Trophoblast cell (in vitro differentiated cells and primary cell): Measurements from ENCODE around the gene C18orf32. TPM values are rescaled to one million over a fixed set of nuclear protein-coding genes. Genes with fewer than 3 reads are reported as not detected.

Experiments used
- DNase-seq, 2 donors: peaks; one replicate each; pipeline ENCODE4 v3.0.0-alpha.2; 2016
- H2AFZ ChIP-seq: 2 replicates; pipeline ENCODE4 v1.6.1; 2013; ENCODE audit warnings: low read length, moderate library complexity, mild to moderate bottlenecking; ENCODE audit not compliant: insufficient read depth, poor library complexity
- H2AK5ac ChIP-seq: 2 replicates; pipeline ENCODE4 v1.6.1; 2013; ENCODE audit warnings: mild to moderate bottlenecking, low read length
- H2BK120ac ChIP-seq: 2 replicates; pipeline ENCODE4 v1.6.1; 2013; ENCODE audit warnings: low read length, mild to moderate bottlenecking, moderate library complexity; ENCODE audit not compliant: insufficient read depth, poor library complexity
- H2BK12ac ChIP-seq: 2 replicates; pipeline ENCODE4 v1.6.1; 2013; ENCODE audit warnings: mild to moderate bottlenecking, low read length, moderate library complexity
- H2BK5ac ChIP-seq: 2 replicates; pipeline ENCODE4 v1.6.1; 2013; ENCODE audit warnings: low read length, low read depth, moderate library complexity, mild to moderate bottlenecking; ENCODE audit not compliant: poor library complexity
- H3K14ac ChIP-seq: 2 replicates; pipeline ENCODE4 v1.6.1; 2013; ENCODE audit warnings: mild to moderate bottlenecking, low read length
- H3K18ac ChIP-seq: 2 replicates; pipeline ENCODE4 v1.6.1; 2013; ENCODE audit warnings: mild to moderate bottlenecking, low read length
- H3K23ac ChIP-seq: 2 replicates; pipeline ENCODE4 v1.6.1; 2013; ENCODE audit warnings: low read length
- H3K27ac ChIP-seq: 2 replicates; pipeline ENCODE4 v1.5.1; 2013; ENCODE audit warnings: low read depth, mild to moderate bottlenecking, inconsistent platforms, low read length, moderate library complexity
- H3K27me3 ChIP-seq: 2 replicates; pipeline ENCODE4 v1.6.1; 2013; ENCODE audit warnings: inconsistent platforms, mild to moderate bottlenecking, low read length, moderate library complexity; ENCODE audit not compliant: insufficient read depth
- H3K36me3 ChIP-seq, 2 experiments: 1 replicate in 1 of 2; 2 replicates in 1 of 2; pipeline ENCODE4 v1.6.1; 2013; ENCODE audit warnings: low read length in 2 of 2, mild to moderate bottlenecking in 2 of 2, moderate library complexity in 1 of 2; ENCODE audit not compliant: insufficient read depth in 2 of 2, control insufficient read depth in 1 of 2
- H3K4ac ChIP-seq: 2 replicates; pipeline ENCODE4 v1.6.1; 2013; ENCODE audit warnings: low read depth, mild to moderate bottlenecking, low read length, moderate library complexity
- H3K4me1 ChIP-seq, 2 experiments: 1 replicate in 1 of 2; 2 replicates in 1 of 2; pipeline ENCODE4 v1.6.1; 2013; ENCODE audit warnings: low read length in 2 of 2, mild to moderate bottlenecking in 2 of 2, moderate library complexity in 1 of 2; ENCODE audit not compliant: insufficient read depth in 2 of 2, control insufficient read depth in 1 of 2
- H3K4me2 ChIP-seq: 2 replicates; pipeline ENCODE4 v1.6.1; 2013; ENCODE audit warnings: inconsistent platforms, mild to moderate bottlenecking, low read length, moderate library complexity
- H3K4me3 ChIP-seq: 2 replicates; pipeline ENCODE4 v1.5.1; 2013; ENCODE audit warnings: mild to moderate bottlenecking, low read depth, low read length, inconsistent platforms
- H3K79me1 ChIP-seq: one replicate; pipeline ENCODE4 v1.6.1; 2013; ENCODE audit warnings: low read length
- H3K79me2 ChIP-seq: 2 replicates; pipeline ENCODE4 v1.6.1; 2013; ENCODE audit warnings: low read length, mild to moderate bottlenecking; ENCODE audit not compliant: control insufficient read depth, insufficient read depth, poor library complexity
- H3K9ac ChIP-seq: 2 replicates; pipeline ENCODE4 v1.6.1; 2013; ENCODE audit warnings: mild to moderate bottlenecking, low read length
- H3K9me3 ChIP-seq: 2 replicates; pipeline ENCODE4 v1.6.1; 2013; ENCODE audit warnings: low read depth, mild to moderate bottlenecking, control low read depth, inconsistent platforms, low read length; ENCODE audit not compliant: insufficient read depth
- H4K12ac ChIP-seq: 2 replicates; pipeline ENCODE4 v1.6.1; 2013; ENCODE audit warnings: low read depth, mild to moderate bottlenecking, low read length, moderate library complexity
- H4K8ac ChIP-seq: 2 replicates; pipeline ENCODE4 v1.6.1; 2013; ENCODE audit warnings: low read depth, mild to moderate bottlenecking, low read length, moderate library complexity
- H4K91ac ChIP-seq: one replicate; pipeline ENCODE4 v1.6.1; 2013; ENCODE audit warnings: low read depth, mild to moderate bottlenecking, low read length, moderate library complexity
- WGBS: extraction: QIAGEN DNeasy Blood & Tissue Kit; methylation state at CpG from one replicate; pipeline ENCODE4 v1.1.7; 2013; ENCODE audit warnings: missing lambda C conversion rate; ENCODE audit not compliant: insufficient read length, insufficient coverage; ENCODE audit errors: extremely low coverage; 5-methylcytosine and 5-hydroxymethylcytosine counted together
- polyA plus RNA-seq: library from polyadenylated mRNA; stranded (reverse); fragments of 200-250 nt; gene quantifications from 2 replicates; pipeline ENCODE4 v1.2.3, GENCODE V29; 2013

The C18orf32 gene
- polyA plus RNA-seq: 54.6 and 59.3 TPM in 2 replicates

- Histone ChIP-seq H3K79me2 (peaks cover 12% of the 10 kb centered on the region), H2BK5ac (peak within 1 kb of the TSS; percentile 68), H2AK5ac (no peak within 1 kb of the TSS), H3K4me3 (peak within 1 kb of the TSS; percentile 88), H3K27ac (peak within 1 kb of the TSS; percentile 89), H2BK120ac (peak within 1 kb of the TSS; percentile 81), H3K14ac (peak within 1 kb of the TSS; percentile 72), H4K91ac (peak within 1 kb of the TSS; percentile 76), H3K4me2 (peak within 1 kb of the TSS; percentile 63), H3K9ac (peak within 1 kb of the TSS; percentile 90), H3K79me1 (peaks cover 10% of the 10 kb centered on the region), H3K4me1 (peaks cover 0 to 4% of the 10 kb centered on the region in 2 experiments), H4K12ac (no peak within 1 kb of the TSS), H3K36me3 (peaks cover 11 to 25% of the 10 kb centered on the region in 2 experiments), H3K18ac (peak within 1 kb of the TSS; percentile 60), H3K4ac (peak within 1 kb of the TSS; percentile 70), H3K9me3 (no peaks in the 10 kb centered on the region), H3K23ac (no peak within 1 kb of the TSS), H4K8ac (peak within 1 kb of the TSS; percentile 83), H2AFZ (peak within 1 kb of the TSS; percentile 12), H2BK12ac (no peak within 1 kb of the TSS), H3K27me3 (no peaks in the 10 kb centered on the region)
- DNase-seq: peak; percentile 89 to 94
- WGBS: no CpG with 5 or more reads among the region's 69 CpGs
Observed at GRCh38 chr18:49486953-49487710, at the start of gene C18orf32. TSS of gene C18orf32 (minus strand) at chr18:49487234. CDS start at chr18:49483748, 3,486 bp downstream.

DNA sequence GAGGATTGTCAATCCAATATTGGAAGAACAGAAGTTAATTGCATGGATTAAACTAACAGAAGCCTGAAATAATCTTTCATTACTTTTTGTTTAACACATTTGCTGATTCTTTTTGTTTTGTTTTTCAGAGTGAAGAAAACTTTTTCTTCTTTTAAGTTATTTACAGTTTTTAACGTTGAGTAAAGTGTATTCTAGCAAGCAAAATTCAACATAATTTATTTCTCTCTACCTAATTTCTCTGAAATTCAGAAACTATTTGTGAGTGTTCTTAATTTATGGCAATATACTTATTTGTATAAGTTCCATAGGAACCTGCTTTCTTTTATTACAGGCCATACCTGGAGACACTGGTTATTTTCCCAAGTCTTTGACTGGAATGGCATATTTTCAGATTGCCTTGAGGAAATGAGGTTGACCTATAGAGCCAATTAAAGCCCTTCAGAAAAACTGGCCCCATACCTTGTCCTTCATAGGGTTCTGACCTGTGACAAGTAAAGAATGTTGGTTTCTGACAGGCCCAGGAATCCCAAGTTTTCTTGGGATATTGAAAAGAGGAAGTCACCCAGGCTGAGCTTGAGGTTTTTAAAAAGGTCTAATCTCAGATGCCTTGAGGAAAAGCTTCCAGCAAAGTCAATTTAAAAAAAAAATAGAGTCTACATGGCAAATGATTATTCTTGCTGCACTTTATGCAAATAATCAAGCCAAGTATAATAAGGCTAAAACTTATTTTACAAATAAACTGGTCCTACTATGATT lies 48.0 kb upstream of the C18orf32 start:
- WGBS: no CpG with 5 or more reads among the region's 1 CpG
- no peak overlapping the region for H3K27ac ChIP-seq
- H3K9me3 ChIP-seq: no peaks in the 10 kb centered on the region
- H3K18ac ChIP-seq: no peak overlapping the region
- no peak overlapping the region for H2BK12ac ChIP-seq
- H2BK120ac ChIP-seq: no peak overlapping the region
- no peak overlapping the region for H3K14ac ChIP-seq
- H3K79me1 ChIP-seq: peaks cover 2% of the 10 kb centered on the region
- no peak overlapping the region for H3K4me3 ChIP-seq
- no peaks in the 10 kb centered on the region for H3K4me1 ChIP-seq
- no peak overlapping the region for H2BK5ac ChIP-seq
- no peaks in the 10 kb centered on the region for H3K27me3 ChIP-seq
- no peaks in the 10 kb centered on the region for H3K79me2 ChIP-seq
- H3K23ac ChIP-seq: no peak overlapping the region
- no peak for DNase-seq
- no peak overlapping the region for H4K12ac ChIP-seq
- H2AFZ ChIP-seq: no peak overlapping the region
- H4K8ac ChIP-seq: no peak overlapping the region
- no peak overlapping the region for H3K4me2 ChIP-seq
- H3K4ac ChIP-seq: no peak overlapping the region
- H3K9ac ChIP-seq: no peak overlapping the region
- H3K36me3 ChIP-seq: peaks cover 0 to 2% of the 10 kb centered on the region in 2 experiments
- H4K91ac ChIP-seq: no peak overlapping the region
- H2AK5ac ChIP-seq: no peak overlapping the region

DNA sequence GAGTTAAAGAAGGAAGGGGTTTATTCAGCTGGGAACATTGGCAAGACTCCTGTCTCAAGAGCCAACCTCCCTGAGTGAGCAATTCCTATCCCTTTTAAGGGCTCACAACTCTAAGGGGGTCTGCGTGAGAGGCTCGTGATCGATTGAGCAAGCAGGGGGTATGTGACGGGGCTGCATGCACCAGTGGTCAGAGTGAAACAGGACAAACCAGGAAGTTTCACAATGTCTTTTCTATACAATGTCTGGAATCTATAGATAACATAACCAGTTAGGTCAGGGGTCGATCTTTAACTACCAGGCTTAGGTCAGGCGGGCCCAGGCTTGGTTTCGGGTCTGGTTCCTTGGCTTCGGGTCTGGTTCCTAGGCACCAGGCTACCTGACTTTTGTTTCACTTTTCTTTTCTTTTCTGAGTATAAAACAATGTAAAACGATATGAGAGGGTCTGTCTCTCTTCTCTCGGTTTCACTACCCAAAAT lies 44.7 kb upstream of the C18orf32 start:
- H3K4me1 ChIP-seq: peaks cover 2% of the 10 kb centered on the region in 2 experiments
- H3K18ac ChIP-seq: no peak overlapping the region
- peaks cover 0 to 2% of the 10 kb centered on the region in 2 experiments for H3K36me3 ChIP-seq
- no peak overlapping the region for H3K14ac ChIP-seq
- H3K79me1 ChIP-seq: peaks cover 4% of the 10 kb centered on the region
- H2AK5ac ChIP-seq: no peak overlapping the region
- H4K8ac ChIP-seq: peak overlapping the region; percentile 67
- no peak overlapping the region for H3K4me2 ChIP-seq
- H3K9me3 ChIP-seq: no peaks in the 10 kb centered on the region
- H2BK5ac ChIP-seq: peak overlapping the region; percentile 82
- no peak overlapping the region for H3K9ac ChIP-seq
- H3K79me2 ChIP-seq: no peaks in the 10 kb centered on the region
- peak overlapping the region; percentile 59 for H2BK12ac ChIP-seq
- H4K12ac ChIP-seq: no peak overlapping the region
- no peak overlapping the region for H3K4ac ChIP-seq
- H2BK120ac ChIP-seq: peak overlapping the region; percentile 85
- peak; percentile 71 to 84 for DNase-seq
- no peak overlapping the region for H3K4me3 ChIP-seq
- WGBS: no CpG with 5 or more reads among the region's 10 CpGs
- H4K91ac ChIP-seq: peak overlapping the region; percentile 82
- no peaks in the 10 kb centered on the region for H3K27me3 ChIP-seq
- peak overlapping the region; percentile 45 for H3K27ac ChIP-seq
- no peak overlapping the region for H2AFZ ChIP-seq
- H3K23ac ChIP-seq: no peak overlapping the region

DNA sequence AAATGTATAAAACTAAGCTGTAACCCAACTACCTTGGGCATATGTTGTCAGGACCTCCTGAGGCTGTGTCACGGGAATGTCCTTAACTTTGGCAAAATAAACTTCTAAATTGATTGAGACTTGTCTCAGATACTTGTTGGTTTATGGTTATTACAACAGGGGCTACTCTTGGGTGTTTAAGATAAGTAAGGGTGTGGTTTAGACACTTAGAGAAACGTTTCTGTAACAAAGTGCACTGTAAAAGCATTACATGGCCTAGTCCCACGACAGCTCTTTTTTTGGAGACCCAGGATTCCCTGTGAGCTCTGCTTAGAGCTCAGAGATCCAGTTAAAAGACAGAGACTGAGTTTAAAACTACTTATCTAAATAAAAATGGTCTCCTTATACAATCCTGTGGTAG lies 42.6 kb upstream of the C18orf32 start:
- WGBS: no CpG with 5 or more reads among the region's 3 CpGs
- H2BK5ac ChIP-seq: no peak overlapping the region
- no peak overlapping the region for H3K4me2 ChIP-seq
- H3K4ac ChIP-seq: no peak overlapping the region
- H4K91ac ChIP-seq: no peak overlapping the region
- peaks cover 4% of the 10 kb centered on the region for H3K79me1 ChIP-seq
- no peaks in the 10 kb centered on the region for H3K27me3 ChIP-seq
- no peak overlapping the region for H2AFZ ChIP-seq
- DNase-seq: no peak
- H2AK5ac ChIP-seq: no peak overlapping the region
- no peak overlapping the region for H2BK120ac ChIP-seq
- H4K12ac ChIP-seq: no peak overlapping the region
- H3K9ac ChIP-seq: no peak overlapping the region
- H3K4me1 ChIP-seq: peaks cover 2 to 3% of the 10 kb centered on the region in 2 experiments
- H3K4me3 ChIP-seq: no peak overlapping the region
- H3K23ac ChIP-seq: no peak overlapping the region
- H3K79me2 ChIP-seq: no peaks in the 10 kb centered on the region
- no peaks in the 10 kb centered on the region for H3K9me3 ChIP-seq
- H3K14ac ChIP-seq: no peak overlapping the region
- no peak overlapping the region for H2BK12ac ChIP-seq
- H3K18ac ChIP-seq: no peak overlapping the region
- no peak overlapping the region for H4K8ac ChIP-seq
- H3K36me3 ChIP-seq: peaks cover 0 to 2% of the 10 kb centered on the region in 2 experiments
- no peak overlapping the region for H3K27ac ChIP-seq
